ENCODE data around the gene LDLRAD4.
"Not testable (repeated sequence)": the region's sequence is repeated elsewhere in the genome, so short reads cannot be mapped to it uniquely, and the experiment has no call there.

The LDLRAD4 gene

GRCh38 chr18:13658436-13659204 is 440.1 kb downstream of the LDLRAD4 start:
- no peak for DNase-seq

DNA sequence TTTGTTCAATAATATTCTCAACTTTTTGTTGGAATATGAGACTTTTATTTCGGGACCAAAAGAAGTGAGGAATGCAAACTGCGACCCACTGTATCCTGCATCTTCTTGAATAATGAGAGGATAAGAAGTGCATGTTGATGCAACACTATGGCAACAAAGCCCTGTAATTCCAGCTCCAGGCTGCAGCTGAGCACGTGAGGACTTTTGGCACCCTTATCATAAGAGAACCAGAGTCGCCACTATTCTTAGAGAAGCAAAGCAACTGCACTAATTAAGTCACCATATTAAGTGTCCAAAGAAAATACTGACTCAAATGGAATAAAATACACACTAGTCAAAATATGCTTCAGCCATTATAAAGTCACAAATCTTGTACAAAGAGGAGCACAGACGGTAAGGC is 441.9 kb downstream of the LDLRAD4 start:
- DNase-seq: no peak

GRCh38 chr18:13661051-13661778 is 442.7 kb downstream of the LDLRAD4 start:
- no peak for DNase-seq

- no peak for DNase-seq
Observed at GRCh38 chr18:13661779-13662256, 443.3 kb downstream of the LDLRAD4 start.

DNA sequence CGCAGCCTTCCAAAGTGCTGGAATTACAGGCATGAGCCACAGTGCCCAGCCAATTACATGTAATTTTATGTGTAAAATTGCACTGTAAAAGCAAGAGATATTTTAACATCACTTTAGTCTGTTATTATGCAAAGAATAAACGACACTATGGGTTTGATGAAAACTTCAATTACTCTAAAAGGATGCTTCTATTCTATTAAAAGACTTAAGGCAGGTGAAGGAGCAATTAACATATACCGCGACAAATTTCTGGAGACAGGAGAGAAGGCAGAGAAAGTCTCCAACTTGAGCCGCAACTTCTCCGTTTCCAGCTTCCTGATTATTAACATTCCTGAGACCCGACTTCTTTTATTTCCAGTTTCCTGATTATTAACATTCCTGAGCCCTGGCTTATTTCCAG is 454.1 kb downstream of the LDLRAD4 start:
- DNase-seq: no peak

DNA sequence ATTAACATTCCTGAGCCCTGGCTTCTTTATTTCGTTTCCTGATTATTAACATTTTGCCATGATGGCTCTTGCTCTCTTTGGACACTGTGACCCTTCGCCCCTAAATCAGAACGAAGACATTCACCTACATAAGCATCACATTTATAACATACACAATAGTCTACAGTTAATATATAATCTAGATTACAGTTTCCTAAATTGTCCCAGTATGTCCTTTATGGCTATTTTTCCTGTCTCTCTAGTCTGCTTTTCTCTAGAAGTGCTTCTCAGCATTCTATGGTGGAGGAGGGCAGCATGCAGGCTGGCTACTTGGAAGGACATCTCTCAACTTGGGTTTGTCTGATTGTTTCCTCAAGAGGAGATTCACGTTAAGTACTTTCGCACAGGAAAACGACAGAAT is 457.9 kb downstream of the LDLRAD4 start:
- no peak for DNase-seq

GRCh38 chr18:13677350-13677749 is 458.8 kb downstream of the LDLRAD4 start:
- not testable (repeated sequence) for DNase-seq

- no peak for DNase-seq
Observed at GRCh38 chr18:13680612-13681011, 462.1 kb downstream of the LDLRAD4 start.

GRCh38 chr18:13681701-13682100 is 463.1 kb downstream of the LDLRAD4 start:
- DNase-seq: no peak

GRCh38 chr18:13684546-13684945 is 466.0 kb downstream of the LDLRAD4 start:
- DNase-seq: no peak

DNA sequence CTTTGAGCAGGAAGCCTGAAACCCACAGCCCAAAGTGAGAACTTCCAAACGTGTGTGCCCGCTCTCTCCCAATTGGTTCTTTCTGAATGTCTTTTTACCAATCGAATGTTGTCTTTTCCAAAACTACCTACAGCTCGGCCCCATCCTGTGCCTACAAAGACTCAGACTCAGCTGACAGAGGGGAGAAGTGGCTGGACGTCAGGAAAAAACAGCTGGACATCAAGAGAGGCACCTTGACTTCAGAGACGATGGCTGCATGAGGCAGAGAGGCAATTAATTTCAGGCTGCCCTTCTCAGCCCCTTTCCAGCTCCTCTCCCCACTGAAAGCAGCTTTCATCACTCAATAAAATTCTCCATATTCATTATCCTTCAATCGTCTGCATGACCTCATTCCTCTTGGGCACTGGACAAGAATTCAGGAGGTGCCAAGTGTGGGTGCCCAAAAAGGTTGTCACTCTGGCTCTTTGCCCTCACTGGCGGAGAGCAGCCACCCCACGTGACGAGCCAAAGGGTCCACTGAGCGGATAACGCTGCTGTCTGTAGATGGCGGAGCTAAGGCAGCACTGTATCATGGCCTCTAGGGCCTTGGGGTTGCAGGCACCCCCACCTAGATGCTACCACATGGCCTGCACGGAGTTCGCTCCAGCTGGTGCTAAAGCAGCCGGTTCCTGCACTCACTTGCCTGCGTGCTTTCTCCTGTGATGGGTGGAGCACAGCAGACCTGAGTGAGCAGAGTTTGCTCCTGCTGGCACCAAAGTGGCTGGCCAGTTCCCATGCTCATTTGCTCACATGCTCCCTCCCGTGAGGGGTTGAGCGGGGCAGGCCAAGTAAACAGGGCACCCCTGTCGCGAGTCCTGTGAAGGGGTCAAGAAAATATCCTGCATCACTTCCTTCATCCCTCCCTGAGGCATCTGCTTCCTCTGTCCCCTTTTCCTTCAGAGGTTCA is 469.9 kb downstream of the LDLRAD4 start:
- no peak for DNase-seq

GRCh38 chr18:13690060-13690459 is 471.5 kb downstream of the LDLRAD4 start:
- not testable (repeated sequence) for DNase-seq

- DNase-seq: not testable (repeated sequence)
Observed at GRCh38 chr18:13695337-13695736, 476.8 kb downstream of the LDLRAD4 start.

DNA sequence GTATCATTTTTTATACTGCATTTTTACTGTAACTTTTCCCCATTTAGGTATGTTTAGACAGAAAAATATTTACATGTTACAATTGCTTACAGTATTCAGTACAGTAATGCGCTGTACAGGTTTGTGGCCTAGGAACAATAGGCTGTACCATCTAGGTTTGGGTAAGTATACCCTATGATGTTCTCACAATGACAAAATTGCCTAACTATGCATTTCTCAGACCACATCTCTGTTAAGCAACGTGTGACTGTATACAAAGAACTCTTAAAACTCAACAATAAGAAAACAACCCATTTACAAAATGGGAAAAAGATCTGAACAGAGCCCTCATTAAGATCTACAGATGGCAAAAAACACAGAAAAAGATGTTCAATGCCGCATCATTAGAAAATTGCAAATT is 478.4 kb downstream of the LDLRAD4 start:
- no peak for DNase-seq

DNA sequence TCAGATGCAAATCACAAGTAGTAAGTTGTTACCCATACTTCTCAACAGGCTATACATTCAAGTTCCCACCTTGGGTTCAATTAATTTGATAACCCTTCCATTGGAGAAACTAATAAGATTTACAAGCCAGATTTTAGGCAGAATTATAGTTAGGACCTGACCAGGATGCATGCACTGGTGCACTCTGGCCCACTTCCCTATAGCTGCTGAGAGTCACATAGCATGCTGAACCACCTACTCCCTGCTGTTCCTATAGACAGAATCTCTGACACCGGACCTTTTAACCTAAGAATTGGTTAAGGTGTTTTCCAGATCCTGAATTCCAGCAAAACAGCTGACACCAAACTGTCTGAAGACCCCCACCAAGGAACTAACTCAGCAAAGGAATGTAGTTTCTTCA is 481.6 kb downstream of the LDLRAD4 start:
- DNase-seq: no peak
